HG03575 (cell line): ENCODE measurements around the gene BEST1.

Experiments used
- ATAC-seq: cut with Tn5 transposase; IDR thresholded peaks from one replicate; pipeline ENCODE4 v1.9.1; 2021; ENCODE audit not compliant: unreplicated experiment, insufficient number of reproducible peaks, low FRiP score; ENCODE audit errors: extremely low read depth

The BEST1 gene

GRCh38 chr11:61972112-61972671 is 22.0 kb downstream of the BEST1 start:
- ATAC-seq = no peak

DNA sequence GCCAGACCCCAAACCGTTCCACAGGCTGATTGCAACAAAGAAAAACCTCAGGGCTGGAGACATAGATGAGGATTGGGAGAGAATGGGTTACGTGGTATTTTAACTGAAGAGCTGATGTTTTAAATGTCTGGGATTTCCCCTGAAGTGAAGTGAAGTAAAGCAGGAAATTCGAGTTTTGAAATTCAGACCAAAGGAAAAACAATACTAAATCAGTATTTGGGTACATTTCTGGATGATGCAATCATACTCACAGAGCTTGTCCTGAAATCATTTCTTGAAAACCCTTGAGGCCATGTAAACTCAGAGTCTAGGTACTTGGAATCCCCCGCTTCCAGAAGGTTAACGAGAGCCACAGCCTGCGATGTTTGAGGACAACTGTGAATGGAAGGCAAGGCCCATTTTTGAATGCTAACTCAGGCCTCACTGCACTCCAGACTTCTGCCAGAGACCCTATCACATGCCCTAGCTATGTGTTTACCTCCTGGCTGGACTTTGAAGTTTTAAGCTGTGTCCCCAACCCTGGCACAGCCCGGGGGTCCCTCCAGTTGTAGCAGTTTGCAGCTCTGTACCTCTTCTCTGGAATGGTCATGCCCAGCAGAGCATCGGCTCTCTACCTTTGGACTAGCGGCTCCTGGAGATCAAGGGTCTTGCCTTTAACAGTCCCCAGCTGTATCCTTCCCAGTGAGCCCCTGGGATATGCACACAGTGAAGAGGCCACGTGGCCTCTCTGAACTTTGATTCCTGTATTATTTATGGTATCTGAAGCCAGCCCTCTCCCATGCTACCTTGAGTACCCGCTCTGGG is 22.7 kb downstream of the BEST1 start:
- ATAC-seq = no peak

GRCh38 chr11:61973476-61974162 is 23.5 kb downstream of the BEST1 start:
- ATAC-seq = no peak

DNA sequence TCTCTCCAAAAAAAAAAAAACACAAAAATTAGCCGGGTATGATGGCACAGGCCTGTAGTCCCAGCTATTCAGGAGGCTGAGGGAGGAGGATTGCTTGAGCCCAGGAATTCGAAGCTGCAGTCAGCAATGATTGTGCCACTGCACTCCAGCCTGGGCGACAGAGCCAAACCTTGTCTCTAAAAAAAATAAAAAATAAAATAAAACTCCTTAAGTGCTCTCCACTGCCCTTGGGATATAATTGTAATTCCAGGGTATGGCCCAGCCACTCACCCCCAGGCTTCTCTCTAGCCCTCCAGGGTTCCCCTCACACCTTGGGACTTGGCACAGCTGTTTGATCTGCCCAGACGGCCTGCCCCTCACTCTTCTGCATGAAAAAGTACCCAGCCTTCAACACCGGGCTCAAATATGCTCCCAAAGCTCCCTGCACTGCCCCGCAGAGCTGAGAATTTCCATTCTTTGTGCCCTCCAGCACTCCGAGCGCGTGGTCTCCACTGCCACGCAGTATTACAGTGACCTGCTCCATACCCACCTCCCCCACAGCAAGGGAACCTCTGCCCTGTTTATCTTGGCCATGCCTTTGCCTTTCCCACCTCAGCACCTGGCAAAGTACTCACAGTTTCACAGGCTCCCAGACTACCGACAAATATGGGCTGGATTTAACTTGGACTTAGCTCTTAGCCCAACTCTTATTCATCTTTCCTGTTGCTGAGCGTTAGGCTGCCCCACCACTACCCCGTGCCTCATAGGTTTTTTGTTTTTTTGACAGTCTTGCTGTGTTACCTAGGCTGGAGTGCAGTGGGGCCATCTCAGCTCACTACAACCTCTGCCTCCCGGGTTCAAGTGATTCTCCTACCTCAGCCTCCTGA is 24.8 kb downstream of the BEST1 start:
- ATAC-seq = no peak

- ATAC-seq = no peak
These were observed 25.7 kb downstream of the BEST1 start for GRCh38 chr11:61975638-61976419.

DNA sequence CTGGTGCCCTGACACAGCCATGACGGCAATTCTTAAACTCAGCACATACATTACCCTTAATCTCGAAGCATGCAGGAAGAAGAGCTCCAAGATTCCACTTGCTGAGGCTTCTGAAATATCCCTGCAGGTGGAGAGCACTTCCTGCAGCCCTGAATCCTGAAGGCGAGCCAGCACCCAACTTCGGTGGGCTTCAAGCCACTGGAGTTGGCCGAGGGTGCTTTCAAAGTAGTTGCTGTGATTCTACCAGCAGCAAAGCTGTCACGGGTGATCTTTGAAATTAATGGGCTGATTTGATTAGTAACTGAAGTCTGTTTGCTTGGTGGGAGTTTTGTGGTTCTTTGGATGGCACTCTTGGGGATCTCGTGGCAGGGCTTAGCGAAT is 26.3 kb downstream of the BEST1 start:
- ATAC-seq = no peak

- ATAC-seq = no peak
These were observed 26.8 kb downstream of the BEST1 start for GRCh38 chr11:61976813-61977475.

DNA sequence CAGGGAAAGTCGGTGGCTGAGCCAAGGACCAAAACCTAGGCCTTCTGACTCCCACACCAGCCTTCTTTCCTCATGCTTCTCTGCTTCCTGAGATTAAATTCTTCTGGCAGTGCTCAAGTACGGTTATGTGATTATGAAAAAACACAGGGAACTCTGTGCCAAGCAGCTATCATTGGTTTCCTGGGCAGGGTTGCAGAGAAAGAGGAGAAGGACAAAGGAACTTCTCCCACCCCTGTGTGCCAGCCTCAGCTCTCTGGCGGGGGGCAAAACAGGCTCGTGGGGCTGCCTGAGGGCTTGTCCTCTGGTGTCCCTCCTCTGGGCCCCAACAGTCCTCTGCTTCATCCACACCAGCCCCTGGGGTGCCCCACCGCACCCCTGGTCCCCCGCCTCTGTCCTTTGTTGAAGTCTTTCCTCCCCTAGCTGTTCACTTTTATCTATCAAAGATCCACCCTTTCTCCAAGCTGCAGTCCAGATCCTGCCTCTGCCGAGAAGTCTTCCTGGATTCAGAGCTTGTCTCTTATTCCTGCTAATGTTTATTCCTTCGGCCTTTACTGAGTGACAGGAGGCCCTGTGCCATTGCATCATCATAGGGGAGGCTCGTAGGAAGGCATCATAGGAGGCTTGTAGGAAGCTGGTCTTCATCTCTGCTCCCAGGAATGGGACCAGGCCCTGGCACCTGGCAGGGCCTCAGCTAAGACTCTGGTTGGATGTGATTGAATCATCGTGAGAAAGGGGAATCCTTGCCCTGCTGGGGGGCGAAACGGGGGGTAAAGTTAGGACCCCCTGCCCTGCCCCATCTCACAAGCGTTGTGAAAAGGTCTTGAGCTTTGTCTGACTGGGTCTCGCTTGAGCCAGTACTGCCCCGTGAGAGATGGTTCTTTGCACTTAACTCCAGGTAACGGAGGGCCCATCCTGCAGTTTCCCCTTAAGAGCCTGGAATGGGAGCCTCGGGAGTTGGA is 28.8 kb downstream of the BEST1 start:
- ATAC-seq = no peak

DNA sequence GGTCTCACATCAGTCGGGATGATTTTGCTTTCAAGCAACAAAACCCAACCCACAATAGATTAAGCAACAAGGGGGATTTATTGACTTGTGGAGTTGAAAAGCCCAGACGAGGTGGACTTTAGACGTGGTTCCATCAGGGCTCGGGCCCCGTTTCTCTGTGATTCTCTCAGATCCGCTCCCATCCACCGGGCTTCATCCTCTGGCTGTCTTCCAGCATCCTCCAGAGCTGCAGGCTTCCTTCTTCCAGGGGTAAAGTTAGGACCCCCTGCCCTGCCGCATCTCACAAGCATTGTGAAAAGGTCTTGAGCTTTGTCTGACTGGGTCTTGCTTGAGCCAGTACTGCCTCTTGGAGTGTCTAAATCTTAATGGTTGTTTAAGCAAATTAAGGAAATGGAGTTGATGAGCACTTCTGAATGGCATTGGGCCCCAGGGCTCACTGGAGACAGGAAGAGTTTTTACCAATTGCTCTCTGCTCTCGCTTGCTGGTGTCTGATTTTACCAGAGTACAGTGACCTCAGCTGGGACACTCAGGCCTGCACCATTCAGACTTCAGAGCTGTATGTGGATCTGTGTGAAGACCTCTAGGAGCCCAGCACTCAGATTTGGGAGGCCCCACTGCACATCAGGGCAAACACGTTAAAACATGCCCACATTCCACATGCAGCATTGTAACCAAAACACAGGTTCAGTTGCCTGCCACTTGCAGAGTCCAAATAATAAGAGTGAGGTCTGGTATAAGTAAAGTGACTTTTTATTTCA is 30.8 kb downstream of the BEST1 start:
- no peak for ATAC-seq

DNA sequence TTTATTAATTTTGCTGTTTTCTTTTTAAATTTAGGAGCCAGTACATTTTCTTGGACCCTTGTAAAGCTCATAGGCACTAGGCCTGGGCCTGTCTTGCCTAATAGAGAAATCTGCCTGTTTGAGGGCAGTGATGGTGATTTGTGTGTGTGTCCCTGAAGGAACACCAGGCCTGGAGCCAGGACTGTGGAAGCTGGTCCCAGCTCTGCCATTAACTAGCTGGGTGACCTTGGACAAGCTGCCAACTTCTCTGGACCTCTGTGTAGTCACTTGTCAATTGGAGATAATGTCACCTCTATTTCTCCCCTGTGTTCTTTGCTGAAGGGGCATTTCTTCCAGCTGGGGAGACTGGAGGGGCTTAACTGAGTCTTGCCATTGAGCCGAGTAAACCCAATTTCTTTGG is 33.3 kb downstream of the BEST1 start:
- ATAC-seq = no peak

DNA sequence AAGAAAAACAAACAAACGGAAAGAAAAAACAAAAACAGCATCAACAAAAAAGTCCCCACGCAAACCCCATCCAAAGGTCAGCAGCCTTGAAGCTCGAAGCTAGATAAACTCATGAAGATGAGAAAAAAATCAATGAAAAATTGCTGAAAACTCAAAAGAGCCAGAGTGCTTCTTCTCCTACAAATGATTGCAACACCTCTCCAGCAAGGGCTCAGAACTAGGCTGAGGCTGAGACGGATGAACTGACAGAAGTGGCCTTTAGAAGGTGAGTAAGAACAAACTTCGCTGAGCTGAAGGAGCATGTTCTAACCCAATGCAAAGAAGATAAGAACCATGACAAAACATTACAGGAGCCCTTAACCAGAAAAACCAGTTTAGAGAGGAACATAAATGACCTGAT is 35.7 kb downstream of the BEST1 start:
- no peak for ATAC-seq

DNA sequence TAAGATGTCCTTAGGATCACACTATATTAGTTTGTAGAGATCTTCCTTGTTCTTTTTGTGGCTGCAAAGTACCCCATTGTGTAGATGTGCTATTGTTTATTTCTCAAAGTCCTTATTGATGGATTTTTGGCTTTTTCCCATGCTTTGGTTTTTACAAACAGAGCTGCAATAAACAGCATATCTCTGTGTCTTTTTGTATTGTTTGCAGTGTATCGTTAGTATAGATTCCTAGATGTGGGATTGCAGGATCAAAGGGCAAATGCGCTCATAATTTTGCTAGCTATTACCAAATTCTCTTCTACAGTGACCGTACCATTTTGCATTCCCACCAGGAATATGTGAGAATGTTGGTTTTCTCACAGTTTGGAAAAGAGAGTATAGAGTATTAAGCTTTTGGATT is 44.8 kb downstream of the BEST1 start:
- ATAC-seq = no peak

GRCh38 chr11:61996933-61997332 is 46.8 kb downstream of the BEST1 start:
- no peak for ATAC-seq

GRCh38 chr11:61999141-61999975 is 49.2 kb downstream of the BEST1 start:
- no peak for ATAC-seq

DNA sequence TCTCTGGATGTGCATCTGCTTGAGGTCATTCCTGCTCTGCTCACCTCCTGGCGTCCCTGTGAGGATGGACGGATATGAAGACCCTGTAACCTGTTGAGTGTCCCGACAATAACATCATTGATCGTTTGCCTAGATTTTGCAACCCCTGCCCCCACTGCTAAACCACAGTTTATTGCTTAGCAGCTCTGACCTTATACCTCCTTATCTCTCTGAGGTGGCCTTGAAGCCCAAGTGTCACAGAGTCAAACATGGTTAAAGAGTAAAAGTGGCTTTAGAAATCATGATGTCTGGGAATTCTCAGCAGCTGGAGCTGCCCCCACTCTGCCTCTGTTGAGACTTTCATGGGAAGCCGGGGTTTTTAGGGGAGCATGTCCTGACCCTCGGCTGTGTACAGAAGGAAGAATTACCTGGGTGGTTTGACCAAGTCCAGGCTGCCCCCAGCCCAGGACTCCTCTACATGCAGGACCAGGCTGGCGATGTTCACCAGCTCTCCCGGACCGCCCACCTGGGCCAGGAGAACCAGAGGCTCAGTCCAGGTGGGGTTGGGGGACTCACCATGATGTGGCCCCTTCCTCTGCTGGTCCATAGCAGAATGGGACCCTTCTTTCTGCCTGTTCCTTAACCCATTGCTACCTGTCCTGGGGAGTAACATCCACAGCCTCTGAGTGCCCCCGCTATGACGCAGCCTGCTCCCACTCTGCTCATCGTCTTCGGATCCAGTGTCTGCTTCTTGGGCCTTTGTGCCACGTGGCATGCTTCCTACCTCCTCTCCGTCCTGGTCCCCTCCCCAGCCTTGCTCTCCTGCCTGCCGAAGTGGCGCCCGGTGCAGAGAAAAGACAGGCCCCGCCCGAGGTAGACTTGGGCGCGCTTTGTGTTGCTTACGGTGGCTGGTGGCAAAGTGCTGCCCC is 50.6 kb downstream of the BEST1 start:
- no peak for ATAC-seq
